RWPE2 (cell line): ENCODE data around the gene MELTF.

Source experiments
- ATAC-seq: fragments of 200-7000 bp; cut with Tn5 transposase; 3 replicates; pipeline ENCODE4 v1.9.1; 2021; ENCODE audit warnings: low read depth
- DNase-seq: peaks from one replicate; pipeline ENCODE4 v3.0.0-alpha.2; 2020; ENCODE audit warnings: low spot score
- H3K27ac ChIP-seq: fragments of 450-650 bp; 2 replicates; pipeline ENCODE4 v1.5.1; 2017; ENCODE audit warnings: mild to moderate bottlenecking; ENCODE audit not compliant: poor library complexity, severe bottlenecking
- H3K27me3 ChIP-seq: fragments of 250-450 bp; sonication (Bioruptor Pico); 2 replicates; pipeline ENCODE4 v1.5.1; 2021; ENCODE audit warnings: mild to moderate bottlenecking, moderate library complexity; ENCODE audit not compliant: insufficient read depth, poor library complexity, severe bottlenecking
- H3K36me3 ChIP-seq: fragments of 250-450 bp; sonication (Bioruptor Pico); 2 replicates; pipeline ENCODE4 v1.5.1; 2020; ENCODE audit warnings: low read depth, mild to moderate bottlenecking, moderate library complexity
- H3K4me1 ChIP-seq: fragments of 250-450 bp; sonication (Bioruptor Pico); 2 replicates; pipeline ENCODE4 v1.5.1; 2021; ENCODE audit warnings: mild to moderate bottlenecking, moderate library complexity; ENCODE audit not compliant: insufficient read depth, poor library complexity, severe bottlenecking
- H3K4me3 ChIP-seq: fragments of 250-450 bp; sonication (Bioruptor Pico); 2 replicates; pipeline ENCODE4 v1.5.1; 2021; ENCODE audit warnings: mild to moderate bottlenecking, moderate library complexity; ENCODE audit not compliant: severe bottlenecking
- H3K9me3 ChIP-seq: fragments of 250-450 bp; sonication (Bioruptor Pico); 2 replicates; pipeline ENCODE4 v1.5.1; 2021; ENCODE audit warnings: mild to moderate bottlenecking, moderate library complexity; ENCODE audit not compliant: severe bottlenecking
- CTCF ChIP-seq: fragments of 450-650 bp; IDR thresholded peaks from one replicate; pipeline ENCODE4 v1.5.1; 2017; ENCODE audit warnings: mild to moderate bottlenecking, moderate library complexity; ENCODE audit not compliant: poor library complexity, severe bottlenecking

MELTF gene

GRCh38 chr3:197000211-197000610, 29.4 kb downstream of the MELTF start:
- DNase-seq (peak; percentile 49), ATAC-seq (peak; percentile 9; the same call in 1 of the 3 replicates)
- Histone ChIP-seq H3K36me3 (0 out of 2 replicates have a peak, but pooled peaks cover 8% of the 10 kb centered on the region), H3K9me3 (no peaks in the 10 kb centered on the region), H3K27me3 (no peaks in the 10 kb centered on the region), H3K27ac (no peak overlapping the region), H3K4me1 (peaks cover 5% of the 10 kb centered on the region), H3K4me3 (no peak overlapping the region)
- TF ChIP-seq CTCF, result no peak

- ATAC-seq (no peak), DNase-seq (no peak)
- Histone ChIP-seq H3K9me3 (no peaks in the 10 kb centered on the region), H3K4me3 (no peak overlapping the region), H3K27ac (no peak overlapping the region), H3K36me3 (no peaks in the 10 kb centered on the region), H3K4me1 (peaks cover 5% of the 10 kb centered on the region), H3K27me3 (no peaks in the 10 kb centered on the region)
- no peak for TF ChIP-seq CTCF
These were observed 30.5 kb downstream of the MELTF start for GRCh38 chr3:196998966-196999760.

- Histone ChIP-seq H3K27ac (no peak overlapping the region), H3K36me3 (no peaks in the 10 kb centered on the region), H3K9me3 (no peaks in the 10 kb centered on the region), H3K4me3 (no peak overlapping the region), H3K4me1 (peaks cover 5% of the 10 kb centered on the region), H3K27me3 (no peaks in the 10 kb centered on the region)
- ATAC-seq, result no peak
- no peak for DNase-seq
- no peak for TF ChIP-seq CTCF
These were observed 32.3 kb downstream of the MELTF start for GRCh38 chr3:196997311-196997710.

- Histone ChIP-seq H3K36me3 (no peaks in the 10 kb centered on the region), H3K4me1 (peaks cover under 1% of the 10 kb centered on the region), H3K4me3 (no peak overlapping the region), H3K27me3 (no peaks in the 10 kb centered on the region), H3K27ac (no peak overlapping the region), H3K9me3 (no peaks in the 10 kb centered on the region)
- no peak for TF ChIP-seq CTCF
- DNase-seq (peak; percentile 56), ATAC-seq (no peak; the same call in 2 of the 3 replicates)
These were observed 33.0 kb downstream of the MELTF start for GRCh38 chr3:196996454-196997265.
